ENCODE data around the gene PRKN. TPM values are rescaled to one million over a fixed set of nuclear protein-coding genes. Genes with fewer than 3 reads are reported as not detected.

PRKN gene
- total RNA-seq, 1 experiment from 2014 or later, result not detected

GRCh38 chr6:161584621-161585340 is 1142.8 kb downstream of the PRKN start:
- no peak for TF ChIP-seq EZH2 (IDR thresholded peaks at IDR 0.05; ENCODE audit: low read depth)
- TF ChIP-seq CTCF (conservative IDR thresholded peaks at IDR 0.05), result no peak
- intact Hi-C loops (cut with micrococcal nuclease; ENCODE audit: unreplicated experiment), result no loop called here
- DNase-seq, result no peak
- Histone ChIP-seq H3K4me2 (no peak overlapping the region), H2AFZ (no peak overlapping the region), H3K9me3 (ENCODE audit: insufficient read depth, low read depth) (no peaks in the 10 kb centered on the region), H3K27ac (no peak overlapping the region), H3F3A (ENCODE audit: insufficient read depth, low read depth) (no peaks in the 10 kb centered on the region), H3K79me2 (ENCODE audit: low read depth) (no peaks in the 10 kb centered on the region), H3K27me3 (ENCODE audit: insufficient read depth, low read depth) (no peaks in the 10 kb centered on the region), H3K36me3 (ENCODE audit: low read depth) (no peaks in the 10 kb centered on the region), H3K4me3 (no peak overlapping the region), H3K4me1 (replicated peaks; ENCODE audit: insufficient read depth) (no peaks in the 10 kb centered on the region), H4K20me1 (ENCODE audit: insufficient read depth) (no peaks in the 10 kb centered on the region), H3K9me2 (ENCODE audit: insufficient read depth) (no peaks in the 10 kb centered on the region)
- CTCF ChIA-PET, result no interaction called here
- POLR2A ChIA-PET (ENCODE audit: unreplicated experiment), result no interaction called here
- BruUV-seq (replicated peaks), result no TSS peak

- H3K4me2 ChIP-seq, result no peak overlapping the region
- no peaks in the 10 kb centered on the region for H3K36me3 ChIP-seq (ENCODE audit: low read depth)
- no TSS peak for BruUV-seq (replicated peaks)
- no peak overlapping the region for H3K27ac ChIP-seq
- no peak overlapping the region for H3K4me3 ChIP-seq
- POLR2A ChIA-PET (ENCODE audit: unreplicated experiment), result no interaction called here
- TF ChIP-seq CTCF (conservative IDR thresholded peaks at IDR 0.05) (no peak), EZH2 (IDR thresholded peaks at IDR 0.05; ENCODE audit: low read depth) (no peak)
- CTCF ChIA-PET, result no interaction called here
- intact Hi-C loops (cut with micrococcal nuclease; ENCODE audit: unreplicated experiment), result no loop called here
- H3F3A ChIP-seq (ENCODE audit: insufficient read depth, low read depth), result no peaks in the 10 kb centered on the region
- no peak overlapping the region for H2AFZ ChIP-seq
- H3K4me1 ChIP-seq (replicated peaks; ENCODE audit: insufficient read depth), result no peaks in the 10 kb centered on the region
- H4K20me1 ChIP-seq (ENCODE audit: insufficient read depth), result no peaks in the 10 kb centered on the region
- no peaks in the 10 kb centered on the region for H3K27me3 ChIP-seq (ENCODE audit: insufficient read depth, low read depth)
- no peaks in the 10 kb centered on the region for H3K9me2 ChIP-seq (ENCODE audit: insufficient read depth)
- H3K79me2 ChIP-seq (ENCODE audit: low read depth), result no peaks in the 10 kb centered on the region
- DNase-seq, result no peak
- H3K9me3 ChIP-seq (ENCODE audit: insufficient read depth, low read depth), result no peaks in the 10 kb centered on the region
Measured at GRCh38 chr6:161584051-161584450, 1143.5 kb downstream of the PRKN start.

- Histone ChIP-seq H3K36me3 (ENCODE audit: low read depth) (no peaks in the 10 kb centered on the region), H3K4me2 (no peak overlapping the region), H3K9me3 (ENCODE audit: insufficient read depth, low read depth) (no peaks in the 10 kb centered on the region), H3K79me2 (ENCODE audit: low read depth) (no peaks in the 10 kb centered on the region), H3K4me3 (no peak overlapping the region), H2AFZ (no peak overlapping the region), H3K9me2 (ENCODE audit: insufficient read depth) (no peaks in the 10 kb centered on the region), H3K27ac (no peak overlapping the region), H3K27me3 (ENCODE audit: insufficient read depth, low read depth) (no peaks in the 10 kb centered on the region), H4K20me1 (ENCODE audit: insufficient read depth) (no peaks in the 10 kb centered on the region), H3K4me1 (replicated peaks; ENCODE audit: insufficient read depth) (no peaks in the 10 kb centered on the region), H3F3A (ENCODE audit: insufficient read depth, low read depth) (no peaks in the 10 kb centered on the region)
- TF ChIP-seq CTCF (conservative IDR thresholded peaks at IDR 0.05) (no peak), EZH2 (IDR thresholded peaks at IDR 0.05; ENCODE audit: low read depth) (no peak)
- ChIA-PET POLR2A (ENCODE audit: unreplicated experiment) (no interaction called here), CTCF (no interaction called here)
- DNase-seq, result no peak
- intact Hi-C loops (cut with micrococcal nuclease; ENCODE audit: unreplicated experiment), result no loop called here
- BruUV-seq (replicated peaks), result no TSS peak
Measured at GRCh38 chr6:161583584-161583983, 1144.0 kb downstream of the PRKN start.
